ENCODE results near the gene ADAMTSL1.

The ADAMTSL1 gene

DNA sequence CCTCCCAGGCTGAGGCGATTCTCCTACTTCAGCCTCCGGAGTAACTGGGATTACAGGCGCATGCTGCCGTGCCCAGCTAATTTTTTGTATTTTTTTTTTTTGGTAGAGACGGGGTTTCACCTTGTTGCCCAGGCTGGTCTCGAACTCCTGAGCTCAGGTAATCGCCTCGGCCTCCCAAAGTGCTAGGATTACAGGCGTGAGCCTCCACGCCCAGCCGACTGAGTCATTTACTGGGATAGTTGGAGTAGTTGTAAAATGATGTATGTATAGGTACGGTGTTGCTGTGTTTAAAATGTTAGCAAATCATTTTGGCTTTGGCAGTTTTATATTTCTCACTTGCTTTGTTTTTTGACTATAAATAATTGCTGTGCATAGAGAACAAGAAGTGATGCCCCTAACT lies 209.4 kb downstream of the ADAMTSL1 start:
- no peak overlapping the region for H3K4me3 ChIP-seq (ENCODE audit: low read length)
- no peaks in the 10 kb centered on the region for H3K9me3 ChIP-seq (ENCODE audit: control insufficient read depth, low read length)

GRCh38 chr9:18683851-18684250 lies 209.9 kb downstream of the ADAMTSL1 start:
- no peaks in the 10 kb centered on the region for H3K36me3 ChIP-seq (ENCODE audit: control insufficient read depth, insufficient read depth, low read length)
- no peaks in the 10 kb centered on the region for H3K9me3 ChIP-seq (ENCODE audit: control insufficient read depth, low read length)
- H3K27me3 ChIP-seq (ENCODE audit: control insufficient read depth, insufficient read depth, low read length), result no peaks in the 10 kb centered on the region

More for the DNA sequence above, 209.4 kb downstream of the ADAMTSL1 start:
- H3K36me3 ChIP-seq (ENCODE audit: control insufficient read depth, insufficient read depth, low read length), result no peaks in the 10 kb centered on the region
- H3K9ac ChIP-seq (ENCODE audit: low read length), result no peak overlapping the region
- H3K4me1 ChIP-seq (ENCODE audit: control insufficient read depth, insufficient read depth, low read length), result no peaks in the 10 kb centered on the region
- no peaks in the 10 kb centered on the region for H3K27me3 ChIP-seq (ENCODE audit: control insufficient read depth, insufficient read depth, low read length)

DNA sequence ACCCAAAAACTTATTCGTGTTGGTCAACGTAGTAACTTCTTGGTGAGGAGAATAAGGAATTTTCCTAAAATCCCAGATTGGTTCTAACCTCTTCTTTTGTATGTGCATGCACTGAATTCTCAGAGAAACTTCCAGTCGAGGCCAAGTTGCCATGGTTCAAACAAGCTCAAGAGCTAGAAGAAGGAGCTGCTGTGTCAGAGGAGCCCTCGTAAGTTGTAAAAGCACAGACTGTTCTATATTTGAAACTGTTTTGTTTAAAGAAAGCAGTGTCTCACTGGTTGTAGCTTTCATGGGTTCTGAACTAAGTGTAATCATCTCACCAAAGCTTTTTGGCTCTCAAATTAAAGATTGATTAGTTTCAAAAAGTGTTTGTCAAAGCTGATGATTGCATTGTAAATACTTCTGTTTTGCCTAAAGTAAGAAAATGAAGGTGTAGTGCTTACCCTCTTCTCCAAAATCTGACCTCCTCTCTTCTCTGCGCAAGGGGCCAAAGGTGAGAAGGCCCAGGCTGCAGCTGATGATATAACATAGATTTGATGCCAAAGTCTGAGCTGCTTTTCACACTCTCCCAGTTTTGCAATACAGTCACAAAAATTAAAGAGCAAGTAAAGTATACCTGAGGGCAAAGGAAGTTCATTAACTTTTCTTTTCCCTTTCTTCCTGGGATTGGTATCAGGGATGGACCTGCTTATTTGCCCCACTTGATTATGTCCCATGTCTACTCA lies 210.8 kb downstream of the ADAMTSL1 start:
- Histone ChIP-seq H3K4me3 (ENCODE audit: low read length) (no peak overlapping the region), H3K36me3 (ENCODE audit: control insufficient read depth, insufficient read depth, low read length) (no peaks in the 10 kb centered on the region), H3K9ac (ENCODE audit: low read length) (no peak overlapping the region), H3K27me3 (ENCODE audit: control insufficient read depth, insufficient read depth, low read length) (no peaks in the 10 kb centered on the region), H3K9me3 (ENCODE audit: control insufficient read depth, low read length) (no peaks in the 10 kb centered on the region), H3K4me1 (ENCODE audit: control insufficient read depth, insufficient read depth, low read length) (no peaks in the 10 kb centered on the region)

More at GRCh38 chr9:18683851-18684250, 209.9 kb downstream of the ADAMTSL1 start:
- Histone ChIP-seq H3K4me1 (ENCODE audit: control insufficient read depth, insufficient read depth, low read length) (no peaks in the 10 kb centered on the region), H3K9ac (ENCODE audit: low read length) (no peak overlapping the region), H3K4me3 (ENCODE audit: low read length) (no peak overlapping the region)

DNA sequence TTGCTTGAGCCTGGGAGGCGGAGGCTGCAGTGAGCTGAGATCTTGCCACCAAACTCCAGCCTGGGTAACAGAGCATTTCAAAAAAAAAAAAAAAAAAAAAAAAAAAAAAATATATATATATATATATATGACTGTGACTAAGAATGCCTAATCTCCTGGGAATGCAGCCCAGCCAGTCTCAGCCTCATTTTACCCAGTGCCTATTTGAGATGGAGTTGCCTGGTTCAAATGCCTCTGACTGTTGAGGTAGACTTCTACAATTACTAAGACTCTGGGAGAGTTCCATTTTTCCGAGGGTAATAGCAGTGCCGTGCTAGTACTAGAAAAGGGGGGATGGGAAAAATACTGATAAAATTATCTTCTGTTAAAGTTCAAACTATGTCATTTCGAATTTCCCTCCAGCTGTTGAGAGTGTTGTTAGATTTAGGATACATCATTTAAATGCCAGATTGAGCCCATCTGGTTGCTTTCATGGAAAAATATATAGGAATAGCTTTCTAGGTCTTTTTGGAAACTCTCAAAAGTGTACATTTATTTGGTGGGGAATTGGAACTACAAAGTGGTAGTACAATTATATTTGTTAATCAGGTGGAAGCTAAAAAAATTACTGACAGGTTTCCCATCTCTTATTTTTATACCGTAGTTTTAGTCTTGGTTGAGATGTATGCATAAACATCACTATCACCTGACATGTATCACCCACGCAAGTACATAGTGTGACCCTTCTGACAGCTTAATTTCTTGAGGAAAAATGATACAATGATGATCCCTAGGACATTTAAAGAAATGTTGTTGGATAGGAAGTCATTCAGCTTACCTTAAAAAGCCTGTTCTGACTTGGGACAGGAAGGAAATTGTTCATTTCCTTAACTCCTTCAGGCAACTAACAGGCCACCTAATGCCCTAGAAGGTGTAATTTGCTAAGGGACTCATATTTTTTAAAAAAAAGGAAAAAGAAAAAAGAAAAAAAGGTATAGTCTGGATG lies 214.9 kb downstream of the ADAMTSL1 start:
- Histone ChIP-seq H3K4me3 (ENCODE audit: low read length) (no peak overlapping the region), H3K9me3 (ENCODE audit: control insufficient read depth, low read length) (no peaks in the 10 kb centered on the region), H3K27me3 (ENCODE audit: control insufficient read depth, insufficient read depth, low read length) (no peaks in the 10 kb centered on the region), H3K36me3 (ENCODE audit: control insufficient read depth, insufficient read depth, low read length) (no peaks in the 10 kb centered on the region), H3K9ac (ENCODE audit: low read length) (no peak overlapping the region), H3K4me1 (ENCODE audit: control insufficient read depth, insufficient read depth, low read length) (no peaks in the 10 kb centered on the region)

GRCh38 chr9:18689921-18690320 lies 216.0 kb downstream of the ADAMTSL1 start:
- Histone ChIP-seq H3K27me3 (ENCODE audit: control insufficient read depth, insufficient read depth, low read length) (no peaks in the 10 kb centered on the region), H3K9ac (ENCODE audit: low read length) (no peak overlapping the region), H3K9me3 (ENCODE audit: control insufficient read depth, low read length) (no peaks in the 10 kb centered on the region), H3K36me3 (ENCODE audit: control insufficient read depth, insufficient read depth, low read length) (no peaks in the 10 kb centered on the region), H3K4me1 (ENCODE audit: control insufficient read depth, insufficient read depth, low read length) (no peaks in the 10 kb centered on the region), H3K4me3 (ENCODE audit: low read length) (no peak overlapping the region)

DNA sequence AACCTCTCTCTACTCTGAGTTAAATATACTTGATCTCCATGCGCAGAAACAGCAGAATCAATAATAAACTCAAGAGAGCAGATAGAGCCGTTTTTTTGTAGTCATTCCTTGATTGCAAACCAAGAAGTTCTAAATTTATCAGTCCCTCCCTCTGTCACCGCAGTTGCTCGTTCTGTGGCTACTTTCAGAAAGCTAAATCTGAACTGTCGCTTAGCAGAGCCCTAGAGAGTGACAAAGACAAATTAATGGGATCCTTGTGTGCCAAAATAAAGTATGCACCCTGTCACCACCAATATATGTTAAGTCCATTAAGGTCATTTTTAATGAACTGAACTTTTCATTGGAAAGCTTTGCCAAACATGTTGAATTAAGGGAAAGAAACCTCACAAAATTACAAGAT lies 218.3 kb downstream of the ADAMTSL1 start:
- Histone ChIP-seq H3K4me3 (ENCODE audit: low read length) (no peak overlapping the region), H3K9ac (ENCODE audit: low read length) (no peak overlapping the region), H3K9me3 (ENCODE audit: control insufficient read depth, low read length) (no peaks in the 10 kb centered on the region), H3K36me3 (ENCODE audit: control insufficient read depth, insufficient read depth, low read length) (no peaks in the 10 kb centered on the region), H3K27me3 (ENCODE audit: control insufficient read depth, insufficient read depth, low read length) (no peaks in the 10 kb centered on the region), H3K4me1 (ENCODE audit: control insufficient read depth, insufficient read depth, low read length) (no peaks in the 10 kb centered on the region)

GRCh38 chr9:18692962-18693361 lies 219.0 kb downstream of the ADAMTSL1 start:
- Histone ChIP-seq H3K9ac (ENCODE audit: low read length) (no peak overlapping the region), H3K4me1 (ENCODE audit: control insufficient read depth, insufficient read depth, low read length) (no peaks in the 10 kb centered on the region), H3K9me3 (ENCODE audit: control insufficient read depth, low read length) (no peaks in the 10 kb centered on the region), H3K4me3 (ENCODE audit: low read length) (no peak overlapping the region), H3K36me3 (ENCODE audit: control insufficient read depth, insufficient read depth, low read length) (no peaks in the 10 kb centered on the region), H3K27me3 (ENCODE audit: control insufficient read depth, insufficient read depth, low read length) (no peaks in the 10 kb centered on the region)

GRCh38 chr9:18694959-18695668 lies 221.2 kb downstream of the ADAMTSL1 start:
- Histone ChIP-seq H3K9me3 (ENCODE audit: control insufficient read depth, low read length) (no peaks in the 10 kb centered on the region), H3K4me1 (ENCODE audit: control insufficient read depth, insufficient read depth, low read length) (no peaks in the 10 kb centered on the region), H3K36me3 (ENCODE audit: control insufficient read depth, insufficient read depth, low read length) (no peaks in the 10 kb centered on the region), H3K27me3 (ENCODE audit: control insufficient read depth, insufficient read depth, low read length) (no peaks in the 10 kb centered on the region), H3K9ac (ENCODE audit: low read length) (no peak overlapping the region), H3K4me3 (ENCODE audit: low read length) (no peak overlapping the region)

GRCh38 chr9:18698992-18699391 lies 225.0 kb downstream of the ADAMTSL1 start:
- no peak overlapping the region for H3K4me3 ChIP-seq (ENCODE audit: low read length)
- H3K9me3 ChIP-seq (ENCODE audit: control insufficient read depth, low read length), result no peaks in the 10 kb centered on the region
- no peaks in the 10 kb centered on the region for H3K4me1 ChIP-seq (ENCODE audit: control insufficient read depth, insufficient read depth, low read length)
- no peaks in the 10 kb centered on the region for H3K36me3 ChIP-seq (ENCODE audit: control insufficient read depth, insufficient read depth, low read length)
- H3K27me3 ChIP-seq (ENCODE audit: control insufficient read depth, insufficient read depth, low read length), result no peaks in the 10 kb centered on the region
- H3K9ac ChIP-seq (ENCODE audit: low read length), result no peak overlapping the region

- no peak overlapping the region for H3K9ac ChIP-seq (ENCODE audit: low read length)
- H3K36me3 ChIP-seq (ENCODE audit: control insufficient read depth, insufficient read depth, low read length), result no peaks in the 10 kb centered on the region
- no peaks in the 10 kb centered on the region for H3K9me3 ChIP-seq (ENCODE audit: control insufficient read depth, low read length)
- H3K27me3 ChIP-seq (ENCODE audit: control insufficient read depth, insufficient read depth, low read length), result no peaks in the 10 kb centered on the region
- peaks cover 2% of the 10 kb centered on the region for H3K4me1 ChIP-seq (ENCODE audit: control insufficient read depth, insufficient read depth, low read length)
- H3K4me3 ChIP-seq (ENCODE audit: low read length), result no peak overlapping the region
These were observed 225.8 kb downstream of the ADAMTSL1 start for GRCh38 chr9:18699764-18700163.

DNA sequence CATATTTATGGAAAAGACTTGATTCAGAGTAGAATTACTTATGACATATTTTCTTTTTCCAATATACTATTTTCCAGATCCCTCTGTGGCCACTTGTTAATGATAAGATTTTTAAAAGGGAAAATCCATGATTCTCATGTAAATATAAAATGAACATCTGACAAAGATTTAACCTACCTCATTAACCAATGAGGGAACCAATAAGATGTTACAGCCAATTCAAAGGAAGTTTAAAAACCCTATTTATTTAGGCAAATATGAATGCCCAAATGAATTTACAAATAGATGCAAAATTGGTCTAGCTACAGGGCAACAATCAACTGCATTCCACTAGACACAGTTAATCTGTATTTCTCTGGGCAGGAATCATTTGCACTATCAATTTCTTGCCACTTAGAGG lies 226.8 kb downstream of the ADAMTSL1 start:
- H3K9ac ChIP-seq (ENCODE audit: low read length), result no peak overlapping the region
- H3K4me3 ChIP-seq (ENCODE audit: low read length), result no peak overlapping the region
- H3K36me3 ChIP-seq (ENCODE audit: control insufficient read depth, insufficient read depth, low read length), result no peaks in the 10 kb centered on the region
- peaks cover 9% of the 10 kb centered on the region for H3K4me1 ChIP-seq (ENCODE audit: control insufficient read depth, insufficient read depth, low read length)
- H3K9me3 ChIP-seq (ENCODE audit: control insufficient read depth, low read length), result no peaks in the 10 kb centered on the region
- H3K27me3 ChIP-seq (ENCODE audit: control insufficient read depth, insufficient read depth, low read length), result no peaks in the 10 kb centered on the region

All from mucosa of stomach (tissue), 1 donor.